ENCODE results near the gene EGFLAM.

DNA sequence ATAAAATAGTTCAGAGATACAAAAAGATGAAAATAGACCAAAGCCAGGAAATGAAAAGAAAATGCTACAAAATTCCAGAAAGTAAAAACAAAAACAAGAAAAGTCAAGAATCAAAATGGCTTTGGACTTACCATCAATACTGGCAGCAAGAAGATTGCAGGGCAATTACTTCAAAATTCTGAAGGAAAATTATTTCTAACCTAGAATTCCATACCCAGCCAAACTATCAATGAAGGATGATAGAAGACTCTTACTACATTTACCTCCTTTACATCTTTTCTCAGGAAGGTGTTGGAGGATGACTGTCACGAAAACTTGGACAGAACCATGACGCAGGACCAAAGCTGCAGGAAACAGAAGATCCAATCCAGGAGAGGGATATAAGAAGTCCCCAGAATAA lies 46.8 kb downstream of the EGFLAM start:
- TF ChIP-seq, protein P1, sequence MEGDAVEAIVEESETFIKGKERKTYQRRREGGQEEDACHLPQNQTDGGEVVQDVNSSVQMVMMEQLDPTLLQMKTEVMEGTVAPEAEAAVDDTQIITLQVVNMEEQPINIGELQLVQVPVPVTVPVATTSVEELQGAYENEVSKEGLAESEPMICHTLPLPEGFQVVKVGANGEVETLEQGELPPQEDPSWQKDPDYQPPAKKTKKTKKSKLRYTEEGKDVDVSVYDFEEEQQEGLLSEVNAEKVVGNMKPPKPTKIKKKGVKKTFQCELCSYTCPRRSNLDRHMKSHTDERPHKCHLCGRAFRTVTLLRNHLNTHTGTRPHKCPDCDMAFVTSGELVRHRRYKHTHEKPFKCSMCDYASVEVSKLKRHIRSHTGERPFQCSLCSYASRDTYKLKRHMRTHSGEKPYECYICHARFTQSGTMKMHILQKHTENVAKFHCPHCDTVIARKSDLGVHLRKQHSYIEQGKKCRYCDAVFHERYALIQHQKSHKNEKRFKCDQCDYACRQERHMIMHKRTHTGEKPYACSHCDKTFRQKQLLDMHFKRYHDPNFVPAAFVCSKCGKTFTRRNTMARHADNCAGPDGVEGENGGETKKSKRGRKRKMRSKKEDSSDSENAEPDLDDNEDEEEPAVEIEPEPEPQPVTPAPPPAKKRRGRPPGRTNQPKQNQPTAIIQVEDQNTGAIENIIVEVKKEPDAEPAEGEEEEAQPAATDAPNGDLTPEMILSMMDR (IDR thresholded peaks at IDR 0.05): no peak
- TF ChIP-seq POLR2A (IDR thresholded peaks at IDR 0.05): no peak
